Mesodermal cell (in vitro differentiated cells): ENCODE results near the gene ASTN2.

ENCODE experiments used
- H3K27ac ChIP-seq: 2 replicates; pipeline ENCODE4 v1.7.0; 2013; ENCODE audit warnings: mild to moderate bottlenecking, low read depth, low read length, moderate library complexity; ENCODE audit not compliant: severe bottlenecking
- H3K36me3 ChIP-seq: 2 replicates; pipeline ENCODE4 v1.7.1; 2013; ENCODE audit warnings: mild to moderate bottlenecking, low read length, moderate library complexity; ENCODE audit not compliant: control insufficient read depth, insufficient read depth
- H3K4me1 ChIP-seq: one replicate; pipeline ENCODE4 v1.7.1; 2013; ENCODE audit warnings: mild to moderate bottlenecking, low read length; ENCODE audit not compliant: insufficient read depth, control insufficient read depth, poor library complexity, severe bottlenecking
- H3K4me3 ChIP-seq: 2 replicates; pipeline ENCODE4 v1.7.0; 2013; ENCODE audit warnings: low read length, control low read depth, mild to moderate bottlenecking; ENCODE audit not compliant: insufficient read depth, poor library complexity, severe bottlenecking; ENCODE audit errors: extremely low read depth
- H3K9me3 ChIP-seq: 2 replicates; pipeline ENCODE4 v1.7.1; 2013; ENCODE audit warnings: mild to moderate bottlenecking, low read length, moderate library complexity; ENCODE audit not compliant: control insufficient read depth
- WGBS, 2 experiments: methylation state at CpG; one replicate each; pipeline ENCODE4 v1.1.5; 2013; ENCODE audit warnings: missing lambda C conversion rate in 2 of 2; ENCODE audit not compliant: insufficient coverage in 2 of 2; 5-methylcytosine and 5-hydroxymethylcytosine counted together

ASTN2 gene

DNA sequence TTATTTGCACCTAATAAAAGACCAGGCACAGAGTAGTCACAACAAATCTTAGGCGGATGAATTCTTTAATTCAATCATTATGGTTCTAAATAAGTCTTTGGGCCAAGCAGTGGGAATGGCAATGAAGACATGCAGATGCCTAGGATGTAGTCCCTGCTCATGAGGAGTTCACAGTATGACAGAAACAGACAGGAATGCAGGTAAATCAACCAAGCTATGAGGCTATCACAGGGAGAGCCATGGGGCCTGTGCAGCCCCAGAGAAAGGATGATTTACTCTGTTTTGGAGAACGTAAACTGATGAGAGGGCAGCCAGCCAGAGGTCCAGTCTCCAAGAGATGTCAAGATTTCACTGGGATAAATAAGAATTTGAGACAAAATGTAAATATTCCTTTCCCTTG lies 598.4 kb downstream of the ASTN2 start:
- Histone ChIP-seq H3K9me3 (no peaks in the 10 kb centered on the region), H3K36me3 (no peaks in the 10 kb centered on the region), H3K4me1 (peaks cover 4% of the 10 kb centered on the region), H3K4me3 (no peak overlapping the region), H3K27ac (no peak overlapping the region)
- WGBS, 2 experiments = 100% methylated on average over 2 of the region's 2 CpGs; no CpG with 5 or more reads in 1 of the 2 experiments

DNA sequence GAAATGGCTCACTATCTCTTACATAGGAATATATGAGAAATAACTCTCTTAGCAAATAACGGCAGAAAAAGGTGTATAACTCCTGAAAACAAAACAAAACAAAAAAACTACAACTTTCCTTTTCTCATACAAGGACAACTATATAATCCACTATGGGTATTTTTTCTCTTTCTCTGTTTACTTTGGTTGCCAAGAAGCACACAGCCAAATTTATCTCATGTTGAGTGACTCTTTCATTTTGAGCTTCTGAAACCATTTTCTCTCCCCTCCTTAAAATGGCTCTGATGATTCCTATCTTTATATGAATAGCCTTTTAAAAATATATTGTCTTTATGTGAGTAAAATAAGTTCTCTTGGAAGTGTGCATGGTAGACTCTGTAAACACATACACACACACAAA lies 599.0 kb downstream of the ASTN2 start:
- Histone ChIP-seq H3K4me1 (peaks cover 4% of the 10 kb centered on the region), H3K9me3 (no peaks in the 10 kb centered on the region)
- 67% methylated on average over 1 of the region's 1 CpG; no CpG with 5 or more reads in 1 of the 2 experiments for WGBS, 2 experiments

DNA sequence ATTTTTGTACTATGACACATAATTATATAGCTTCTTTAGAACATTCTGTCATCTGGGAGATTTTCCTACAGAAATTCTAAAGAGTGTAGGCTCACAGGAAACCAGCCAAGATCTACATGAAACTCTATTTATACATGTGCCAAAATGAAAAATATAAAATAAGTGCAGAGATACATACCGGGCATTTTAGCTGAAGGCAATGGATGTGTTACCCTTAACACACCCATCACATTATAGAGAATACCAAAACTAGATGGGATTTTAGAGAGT lies 601.9 kb downstream of the ASTN2 start:
- no CpG with 5 or more reads among the region's 1 CpG for WGBS, 2 experiments
- no peak overlapping the region for H3K27ac ChIP-seq
- peaks cover 9% of the 10 kb centered on the region for H3K4me1 ChIP-seq
- H3K9me3 ChIP-seq = no peaks in the 10 kb centered on the region
- no peaks in the 10 kb centered on the region for H3K36me3 ChIP-seq
- no peak overlapping the region for H3K4me3 ChIP-seq

More for the DNA sequence above, 599.0 kb downstream of the ASTN2 start:
- no peak overlapping the region for H3K4me3 ChIP-seq
- no peaks in the 10 kb centered on the region for H3K36me3 ChIP-seq
- no peak overlapping the region for H3K27ac ChIP-seq

DNA sequence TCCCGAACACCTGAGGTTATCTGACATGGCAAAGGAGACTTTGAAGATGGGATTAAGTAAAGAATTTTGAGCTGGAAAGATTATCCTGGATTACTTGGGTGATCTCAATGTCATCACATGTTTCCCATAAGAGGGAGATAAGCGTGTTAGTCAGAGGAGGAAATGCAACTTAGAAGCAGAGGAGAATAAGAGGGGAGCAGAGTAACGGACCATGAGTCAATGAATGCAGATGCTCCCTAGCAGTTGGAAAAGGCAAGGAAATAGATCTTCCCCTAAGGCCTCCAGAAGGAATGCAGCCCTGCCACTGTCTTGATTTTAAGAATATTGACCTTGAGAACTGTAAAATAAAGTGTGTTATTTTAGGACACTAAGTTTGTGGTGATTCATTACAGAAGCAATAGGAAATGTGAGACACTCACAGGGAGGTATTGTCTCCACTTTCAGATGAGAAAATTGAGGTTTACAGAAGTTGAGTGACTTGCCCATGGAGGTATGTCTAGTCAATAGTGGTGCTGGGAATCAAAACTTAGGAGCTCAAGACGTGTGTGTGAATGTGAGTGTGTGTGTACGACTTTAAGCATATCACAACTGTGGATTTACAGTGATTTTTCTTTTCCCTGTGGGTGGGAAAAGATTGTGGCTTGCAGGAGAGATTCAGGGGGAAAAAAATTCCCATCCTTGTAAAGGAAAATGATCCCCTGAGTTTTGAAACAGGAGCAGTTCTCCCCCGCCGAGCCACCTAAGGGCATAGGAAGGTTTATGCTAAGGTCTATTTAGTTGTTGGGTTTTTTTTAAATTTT lies 602.4 kb downstream of the ASTN2 start:
- WGBS, 2 experiments = 83 to 86% methylated on average over 3 of the region's 7 CpGs
- H3K36me3 ChIP-seq = no peaks in the 10 kb centered on the region
- H3K4me3 ChIP-seq = no peak overlapping the region
- no peaks in the 10 kb centered on the region for H3K9me3 ChIP-seq
- H3K27ac ChIP-seq = no peak overlapping the region
- peaks cover 9% of the 10 kb centered on the region for H3K4me1 ChIP-seq

DNA sequence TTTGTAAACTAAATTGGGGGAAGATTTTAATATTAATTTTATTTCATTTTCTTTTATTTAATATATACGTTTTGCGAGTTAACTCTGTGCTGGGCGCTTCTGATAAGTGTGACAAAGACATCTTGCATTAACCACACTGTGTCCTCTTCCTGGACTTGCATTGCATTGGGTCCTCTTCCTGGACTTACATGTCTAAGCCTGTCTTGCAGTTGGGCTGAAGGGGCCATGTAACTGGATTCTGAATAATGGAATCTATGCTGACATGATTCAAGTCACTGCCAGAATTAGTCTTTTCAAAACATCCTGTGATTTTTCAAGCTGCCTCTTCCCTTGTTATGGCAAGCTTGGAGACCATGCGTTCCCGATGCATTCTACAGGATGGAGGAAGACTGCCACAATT lies 605.2 kb downstream of the ASTN2 start:
- no peak overlapping the region for H3K27ac ChIP-seq
- 83% methylated on average over 2 of the region's 5 CpGs; no CpG with 5 or more reads in 1 of the 2 experiments for WGBS, 2 experiments
- H3K4me3 ChIP-seq = no peak overlapping the region
- peaks cover 9% of the 10 kb centered on the region for H3K4me1 ChIP-seq
- no peaks in the 10 kb centered on the region for H3K36me3 ChIP-seq
- no peaks in the 10 kb centered on the region for H3K9me3 ChIP-seq

DNA sequence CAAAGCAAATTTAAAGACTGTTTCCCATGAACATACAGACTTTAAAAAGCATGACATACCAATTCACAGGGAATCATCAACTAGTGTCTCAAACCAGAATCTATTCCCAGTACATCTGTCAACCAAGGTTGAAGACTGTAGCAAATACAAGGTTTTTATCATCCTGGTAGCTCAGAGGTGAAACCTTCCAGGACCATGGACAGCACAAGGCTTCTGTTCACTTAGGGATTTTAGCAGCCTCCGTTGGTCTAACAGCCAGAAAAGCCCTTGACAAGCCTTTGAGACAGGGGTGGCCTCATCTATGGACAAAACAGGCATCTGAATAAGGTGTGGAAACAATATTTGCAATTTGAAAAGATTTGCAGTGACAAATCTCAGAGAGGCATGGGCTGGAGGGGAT lies 608.8 kb downstream of the ASTN2 start:
- 19 to 40% methylated on average over 1 of the region's 1 CpG for WGBS, 2 experiments
- Histone ChIP-seq H3K36me3 (no peaks in the 10 kb centered on the region), H3K4me3 (no peak overlapping the region), H3K4me1 (peaks cover 5% of the 10 kb centered on the region), H3K27ac (no peak overlapping the region), H3K9me3 (no peaks in the 10 kb centered on the region)

DNA sequence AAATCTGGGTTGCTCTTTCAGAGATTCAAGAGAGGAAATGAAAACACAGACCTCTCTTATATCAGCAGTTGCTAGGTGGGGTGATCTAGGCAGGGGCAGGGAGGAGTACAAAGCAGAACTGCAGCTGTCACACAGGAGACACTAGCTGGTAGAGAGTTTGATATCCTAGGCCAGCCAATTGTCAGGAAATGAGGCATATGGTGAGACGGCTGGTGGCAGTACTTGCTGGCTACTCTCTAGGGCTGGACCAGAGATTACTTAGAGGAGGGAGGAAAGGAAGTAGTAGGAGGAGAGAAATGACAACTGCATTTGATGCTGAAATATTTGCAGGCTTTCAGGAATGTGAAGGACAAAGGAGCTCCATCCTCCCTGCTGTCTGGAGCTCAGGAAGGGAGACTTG lies 614.0 kb downstream of the ASTN2 start:
- 8 to 33% methylated on average over 1 of the region's 1 CpG for WGBS, 2 experiments
- Histone ChIP-seq H3K27ac (no peak overlapping the region), H3K36me3 (no peaks in the 10 kb centered on the region), H3K4me1 (no peaks in the 10 kb centered on the region), H3K9me3 (no peaks in the 10 kb centered on the region), H3K4me3 (no peak overlapping the region)

DNA sequence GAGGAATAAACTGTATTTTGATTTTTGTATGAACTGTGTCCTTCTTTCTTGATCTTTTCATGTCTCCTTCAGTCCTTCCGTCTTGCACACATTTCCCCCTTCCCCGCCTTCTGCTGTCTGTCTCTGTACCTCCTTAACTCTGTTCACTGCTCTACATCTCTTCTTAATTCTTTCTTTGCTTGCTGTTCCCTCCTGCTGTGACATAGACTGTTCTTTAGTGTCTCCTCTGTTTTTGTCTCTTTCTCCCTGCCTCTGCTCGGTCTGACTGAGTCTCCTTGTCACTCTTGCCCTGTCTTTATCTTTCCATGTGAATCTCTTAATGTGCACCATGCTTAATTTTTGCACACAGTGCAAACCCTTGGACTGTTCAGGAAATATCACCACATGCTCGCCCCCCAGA lies 614.8 kb downstream of the ASTN2 start:
- WGBS, 2 experiments = 45 to 58% methylated on average over 2 to 3 of the region's 4 CpGs
- H3K4me1 ChIP-seq = no peaks in the 10 kb centered on the region
- no peak overlapping the region for H3K27ac ChIP-seq
- no peaks in the 10 kb centered on the region for H3K9me3 ChIP-seq
- no peak overlapping the region for H3K4me3 ChIP-seq
- no peaks in the 10 kb centered on the region for H3K36me3 ChIP-seq

GRCh38 chr9:116798521-116798920 lies 616.3 kb downstream of the ASTN2 start:
- Histone ChIP-seq H3K36me3 (no peaks in the 10 kb centered on the region), H3K27ac (no peak overlapping the region), H3K9me3 (no peaks in the 10 kb centered on the region), H3K4me3 (no peak overlapping the region), H3K4me1 (no peaks in the 10 kb centered on the region)
- WGBS, 2 experiments = 100% methylated on average over 1 to 2 of the region's 2 CpGs

GRCh38 chr9:116797276-116797675 lies 617.6 kb downstream of the ASTN2 start:
- H3K4me1 ChIP-seq = no peaks in the 10 kb centered on the region
- H3K36me3 ChIP-seq = no peaks in the 10 kb centered on the region
- H3K27ac ChIP-seq = no peak overlapping the region
- no peaks in the 10 kb centered on the region for H3K9me3 ChIP-seq
- H3K4me3 ChIP-seq = no peak overlapping the region

GRCh38 chr9:116796669-116797068 lies 618.2 kb downstream of the ASTN2 start:
- no peak overlapping the region for H3K4me3 ChIP-seq
- no peaks in the 10 kb centered on the region for H3K36me3 ChIP-seq
- peaks cover under 1% of the 10 kb centered on the region for H3K4me1 ChIP-seq
- no peaks in the 10 kb centered on the region for H3K9me3 ChIP-seq
- no peak overlapping the region for H3K27ac ChIP-seq
- 60% methylated on average over 1 of the region's 1 CpG; no CpG with 5 or more reads in 1 of the 2 experiments for WGBS, 2 experiments
